Mesendoderm (in vitro differentiated cells): Measurements from ENCODE around the gene KLHL8.
"Not testable (repeated sequence)": the region's sequence is repeated elsewhere in the genome, so short reads cannot be mapped to it uniquely, and the experiment has no call there.

Experiments
- DNase-seq: peaks from one replicate; pipeline ENCODE4 v3.0.0; 2013
- H2AK5ac ChIP-seq: 2 replicates; pipeline ENCODE4 v1.6.1; 2013; ENCODE audit warnings: low read length, inconsistent platforms
- H2BK120ac ChIP-seq: 2 replicates; pipeline ENCODE4 v1.6.1; 2013; ENCODE audit warnings: low read depth, mild to moderate bottlenecking, low read length, moderate library complexity, mixed read lengths
- H2BK15ac ChIP-seq: replicated peaks from 2 replicates; pipeline ENCODE4 v1.6.1; 2013; ENCODE audit warnings: low read depth, mild to moderate bottlenecking, moderate library complexity
- H2BK5ac ChIP-seq: 2 replicates; pipeline ENCODE4 v1.6.1; 2013; ENCODE audit warnings: low read length, inconsistent platforms
- H3K18ac ChIP-seq: 2 replicates; pipeline ENCODE4 v1.6.1; 2013; ENCODE audit warnings: mild to moderate bottlenecking, low read length, mixed read lengths
- H3K23ac ChIP-seq: one replicate; pipeline ENCODE4 v1.6.1; 2013; ENCODE audit warnings: low read length
- H3K27ac ChIP-seq: 2 replicates; pipeline ENCODE4 v1.5.1; 2013; ENCODE audit warnings: low read depth, mild to moderate bottlenecking, inconsistent platforms, low read length, moderate library complexity
- H3K27me3 ChIP-seq: 2 replicates; pipeline ENCODE4 v1.6.1; 2013; ENCODE audit warnings: low read length, control low read depth, mild to moderate bottlenecking, inconsistent platforms; ENCODE audit not compliant: insufficient read depth, poor library complexity
- H3K36me3 ChIP-seq: 2 replicates; pipeline ENCODE4 v1.6.1; 2013; ENCODE audit warnings: low read length, inconsistent platforms; ENCODE audit not compliant: control insufficient read depth, insufficient read depth
- H3K4ac ChIP-seq: one replicate; pipeline ENCODE4 v1.6.1; 2013; ENCODE audit warnings: low read depth, mild to moderate bottlenecking, low read length, moderate library complexity
- H3K4me1 ChIP-seq: 2 replicates; pipeline ENCODE4 v1.6.1; 2013; ENCODE audit warnings: low read depth, low read length, inconsistent platforms; ENCODE audit not compliant: control insufficient read depth
- H3K4me2 ChIP-seq: 2 replicates; pipeline ENCODE4 v1.6.1; 2013; ENCODE audit warnings: low read length
- H3K4me3 ChIP-seq: 2 replicates; pipeline ENCODE4 v1.5.1; 2013; ENCODE audit warnings: mild to moderate bottlenecking, low read length
- H3K56ac ChIP-seq: one replicate; pipeline ENCODE4 v1.6.1; 2013; ENCODE audit warnings: low read length
- H3K79me1 ChIP-seq: 2 replicates; pipeline ENCODE4 v1.6.1; 2013; ENCODE audit warnings: low read length, inconsistent platforms
- H3K79me2 ChIP-seq: 2 replicates; pipeline ENCODE4 v1.6.1; 2013; ENCODE audit warnings: mild to moderate bottlenecking, low read length; ENCODE audit not compliant: control insufficient read depth, insufficient read depth
- H3K9ac ChIP-seq: 2 replicates; pipeline ENCODE4 v1.6.1; 2013; ENCODE audit warnings: low read length, inconsistent platforms
- H4K5ac ChIP-seq: one replicate; pipeline ENCODE4 v1.6.1; 2013; ENCODE audit warnings: low read length
- H4K8ac ChIP-seq: one replicate; pipeline ENCODE4 v1.6.1; 2013; ENCODE audit warnings: low read depth, mild to moderate bottlenecking, control low read depth, low read length, moderate library complexity
- WGBS: extraction: QIAGEN DNeasy Blood & Tissue Kit; methylation state at CpG from one replicate; pipeline ENCODE4 v1.1.7; 2013; ENCODE audit warnings: low lambda C conversion rate, missing lambda C conversion rate; ENCODE audit not compliant: insufficient coverage; ENCODE audit errors: extremely low coverage; 5-methylcytosine and 5-hydroxymethylcytosine counted together

KLHL8 gene

DNA sequence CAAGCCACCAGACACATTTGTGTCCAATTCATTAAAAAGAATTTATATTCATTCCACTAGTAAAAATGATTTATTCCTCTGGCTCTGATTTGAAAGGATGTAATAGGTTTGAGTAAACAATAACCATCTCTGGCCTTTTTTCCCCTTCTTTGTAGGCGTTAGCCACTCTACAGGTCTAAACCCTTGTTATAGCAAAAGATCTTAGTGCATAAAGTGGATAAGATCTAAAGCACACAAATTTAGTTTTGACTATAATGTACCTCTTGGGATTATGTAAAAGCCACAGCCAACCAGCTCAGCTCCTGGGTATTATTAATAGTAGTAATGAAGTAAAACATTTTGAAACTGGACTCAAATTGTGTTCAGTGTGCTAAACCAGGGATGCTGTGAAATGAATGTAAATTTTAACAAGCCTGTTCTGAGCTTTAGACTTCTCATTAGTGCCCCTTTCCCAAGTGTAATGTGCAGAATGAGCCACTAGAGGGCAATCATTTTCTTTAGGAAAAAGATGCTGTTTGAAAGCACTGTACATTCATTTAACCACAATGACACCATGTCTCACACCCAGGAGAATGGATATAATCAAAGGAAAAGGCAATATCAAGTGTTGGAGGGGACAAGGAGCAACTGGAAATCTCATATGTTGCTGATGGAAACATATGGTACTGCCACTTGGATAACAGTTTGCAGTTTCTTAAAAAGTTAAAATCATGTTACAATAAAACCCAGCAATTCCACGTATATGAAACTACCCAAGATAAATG, 69.7 kb downstream of the KLHL8 start:
- H3K79me2 ChIP-seq: no peaks in the 10 kb centered on the region
- no peak overlapping the region for H2BK5ac ChIP-seq
- H3K18ac ChIP-seq: no peak overlapping the region
- H3K23ac ChIP-seq: no peak overlapping the region
- H3K27ac ChIP-seq: no peak overlapping the region
- no peak overlapping the region for H3K4me3 ChIP-seq
- no peaks in the 10 kb centered on the region for H3K4me1 ChIP-seq
- no peak overlapping the region for H3K4me2 ChIP-seq
- no CpG with 5 or more reads among the region's 2 CpGs for WGBS
- H3K56ac ChIP-seq: no peak overlapping the region
- H2BK120ac ChIP-seq: no peak overlapping the region
- H3K27me3 ChIP-seq: no peaks in the 10 kb centered on the region
- no peak overlapping the region for H3K4ac ChIP-seq
- H3K9ac ChIP-seq: no peak overlapping the region
- no peak overlapping the region for H2BK15ac ChIP-seq
- no peaks in the 10 kb centered on the region for H3K79me1 ChIP-seq
- no peaks in the 10 kb centered on the region for H3K36me3 ChIP-seq
- DNase-seq: peak; percentile 78
- no peak overlapping the region for H2AK5ac ChIP-seq
- no peak overlapping the region for H4K8ac ChIP-seq
- no peak overlapping the region for H4K5ac ChIP-seq

DNA sequence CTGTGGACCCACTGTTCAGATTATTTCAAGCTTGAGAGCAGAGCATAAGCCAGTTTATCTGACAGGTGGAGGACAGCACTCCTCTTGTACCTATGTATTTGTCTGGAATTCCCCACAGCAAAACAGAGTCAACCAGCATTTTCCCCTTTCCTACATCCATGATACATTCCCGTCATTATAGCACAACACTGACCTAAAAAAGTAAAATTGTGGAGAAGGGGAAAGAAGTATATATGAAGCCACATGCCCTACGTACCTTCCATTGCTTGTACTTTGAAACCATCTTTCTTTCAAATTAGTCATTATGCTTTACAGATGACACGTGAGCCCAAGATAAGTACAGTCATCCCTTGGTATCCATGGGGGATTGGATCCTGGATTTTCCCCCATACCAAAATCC, 73.3 kb downstream of the KLHL8 start:
- Histone ChIP-seq H3K18ac (no peak overlapping the region), H3K23ac (no peak overlapping the region), H2BK5ac (no peak overlapping the region), H3K4me1 (no peaks in the 10 kb centered on the region), H2BK120ac (no peak overlapping the region), H4K5ac (no peak overlapping the region), H3K27me3 (no peaks in the 10 kb centered on the region), H3K56ac (no peak overlapping the region), H3K9ac (no peak overlapping the region), H3K4me2 (no peak overlapping the region), H2AK5ac (no peak overlapping the region), H3K36me3 (peaks cover 1% of the 10 kb centered on the region), H3K27ac (no peak overlapping the region), H4K8ac (no peak overlapping the region), H3K79me1 (no peaks in the 10 kb centered on the region), H2BK15ac (no peak overlapping the region), H3K4me3 (no peak overlapping the region), H3K79me2 (no peaks in the 10 kb centered on the region), H3K4ac (no peak overlapping the region)
- WGBS: no CpG with 5 or more reads among the region's 3 CpGs
- no peak for DNase-seq

DNA sequence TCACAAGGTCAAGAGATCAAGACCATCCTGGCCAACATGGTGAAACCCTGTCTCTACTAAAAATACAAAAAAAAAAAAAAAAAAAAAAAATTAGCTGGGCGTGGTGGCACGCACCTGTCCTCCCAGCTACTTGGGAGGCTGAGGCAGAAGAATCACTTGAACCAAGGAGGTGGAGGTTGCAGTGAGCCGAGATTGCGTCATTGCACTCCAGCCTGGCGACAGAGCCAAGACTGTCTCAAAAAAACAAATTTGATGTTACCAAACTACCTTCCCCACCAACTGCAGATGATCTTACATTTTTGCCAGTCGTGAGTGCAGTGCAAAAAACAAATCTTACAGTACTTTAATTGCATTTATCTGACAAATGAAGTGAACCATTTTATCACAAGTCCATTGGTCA, 74.5 kb downstream of the KLHL8 start:
- H3K79me2 ChIP-seq, H2BK5ac ChIP-seq, H2BK120ac ChIP-seq, H3K4me2 ChIP-seq, H2BK15ac ChIP-seq, H3K27me3 ChIP-seq, DNase-seq, H3K56ac ChIP-seq, H3K18ac ChIP-seq, H3K36me3 ChIP-seq, H2AK5ac ChIP-seq, H4K8ac ChIP-seq, H3K23ac ChIP-seq, H3K27ac ChIP-seq, H4K5ac ChIP-seq, H3K4me1 ChIP-seq, H3K4ac ChIP-seq, H3K9ac ChIP-seq, H3K79me1 ChIP-seq, H3K4me3 ChIP-seq: not testable (repeated sequence)
- WGBS: no CpG with 5 or more reads among the region's 6 CpGs

DNA sequence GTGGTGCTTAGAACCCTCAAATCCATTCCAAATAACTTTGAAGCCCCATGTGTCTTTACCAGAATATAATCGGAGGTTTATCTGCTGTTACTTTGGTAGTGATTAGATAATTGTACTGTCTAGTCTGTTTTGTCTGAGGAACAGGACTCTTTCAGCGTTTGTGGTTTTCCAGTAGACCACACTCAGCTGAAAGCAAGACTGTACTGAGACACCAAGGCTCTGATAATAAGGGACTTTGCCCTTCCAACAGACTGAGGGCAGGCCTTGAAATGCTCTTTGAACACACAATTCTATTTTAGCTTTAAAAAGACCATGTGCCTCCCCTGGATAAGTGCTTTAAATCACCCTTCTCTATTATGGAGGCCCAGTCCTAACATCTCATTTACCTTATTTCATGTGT, 76.1 kb downstream of the KLHL8 start:
- no peak overlapping the region for H2BK5ac ChIP-seq
- H3K56ac ChIP-seq: no peak overlapping the region
- no peak for DNase-seq
- no peaks in the 10 kb centered on the region for H3K79me1 ChIP-seq
- H3K23ac ChIP-seq: no peak overlapping the region
- H3K9ac ChIP-seq: no peak overlapping the region
- H4K8ac ChIP-seq: no peak overlapping the region
- H3K4me3 ChIP-seq: no peak overlapping the region
- H4K5ac ChIP-seq: no peak overlapping the region
- H2AK5ac ChIP-seq: no peak overlapping the region
- no peak overlapping the region for H3K18ac ChIP-seq
- WGBS: no CpG with 5 or more reads among the region's 2 CpGs
- H3K4ac ChIP-seq: no peak overlapping the region
- no peak overlapping the region for H2BK15ac ChIP-seq
- H3K4me1 ChIP-seq: no peaks in the 10 kb centered on the region
- no peak overlapping the region for H3K27ac ChIP-seq
- H3K27me3 ChIP-seq: no peaks in the 10 kb centered on the region
- no peaks in the 10 kb centered on the region for H3K79me2 ChIP-seq
- no peak overlapping the region for H2BK120ac ChIP-seq
- H3K36me3 ChIP-seq: peaks cover 1% of the 10 kb centered on the region
- H3K4me2 ChIP-seq: no peak overlapping the region

DNA sequence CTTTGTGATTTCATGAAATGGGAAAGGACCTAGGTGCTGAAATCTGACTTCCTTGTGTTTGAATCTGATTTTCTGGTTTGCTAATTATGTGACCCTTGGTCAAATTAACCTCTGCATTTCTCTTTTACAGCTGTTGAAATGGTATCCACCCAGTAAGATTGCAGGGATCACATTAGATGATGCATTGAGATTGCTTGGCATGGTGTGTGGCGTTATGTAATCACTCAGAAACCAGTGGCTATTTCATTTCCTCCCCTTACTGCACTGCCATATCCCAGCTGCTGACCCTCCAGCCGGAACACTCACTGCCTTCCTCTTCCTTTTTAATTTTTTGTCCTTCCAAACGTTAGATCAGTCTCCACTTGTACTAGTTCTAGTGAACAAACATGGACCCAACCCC, 79.0 kb downstream of the KLHL8 start:
- Histone ChIP-seq H3K36me3 (peaks cover 4% of the 10 kb centered on the region), H3K9ac (no peak overlapping the region), H3K4me1 (no peaks in the 10 kb centered on the region), H2BK5ac (no peak overlapping the region), H3K4me3 (no peak overlapping the region), H3K27ac (no peak overlapping the region), H3K23ac (no peak overlapping the region), H3K79me1 (no peaks in the 10 kb centered on the region), H2BK120ac (no peak overlapping the region), H4K5ac (no peak overlapping the region), H3K18ac (no peak overlapping the region), H2AK5ac (no peak overlapping the region), H3K79me2 (no peaks in the 10 kb centered on the region), H3K56ac (no peak overlapping the region), H2BK15ac (no peak overlapping the region), H3K4me2 (no peak overlapping the region), H3K4ac (no peak overlapping the region), H3K27me3 (no peaks in the 10 kb centered on the region), H4K8ac (no peak overlapping the region)
- WGBS: no CpG with 5 or more reads among the region's 3 CpGs
- DNase-seq: no peak

DNA sequence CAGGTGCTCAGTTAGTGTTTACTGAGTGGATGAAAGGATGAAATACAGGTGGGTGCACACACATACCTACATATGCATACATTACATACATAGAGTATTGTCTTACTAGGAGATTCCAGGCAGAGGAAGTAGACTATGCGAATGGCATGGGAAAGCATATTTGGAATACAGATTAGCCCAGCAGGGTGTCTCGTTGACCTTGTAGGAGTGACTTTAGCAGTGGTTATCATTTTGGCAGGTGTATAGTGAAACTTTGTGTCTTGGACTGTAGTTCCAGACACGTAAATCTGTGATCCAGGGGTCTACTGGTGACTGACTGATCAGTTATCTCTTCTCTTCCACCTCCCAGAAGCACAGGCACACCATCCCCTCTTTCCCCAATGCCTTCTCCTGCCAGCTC, 86.3 kb downstream of the KLHL8 start:
- Histone ChIP-seq H2AK5ac (no peak overlapping the region), H2BK5ac (no peak overlapping the region), H3K18ac (no peak overlapping the region), H3K4ac (no peak overlapping the region), H3K4me2 (no peak overlapping the region), H3K27ac (no peak overlapping the region), H2BK15ac (no peak overlapping the region), H3K9ac (no peak overlapping the region), H3K56ac (no peak overlapping the region), H3K4me3 (no peak overlapping the region), H3K79me1 (no peaks in the 10 kb centered on the region), H3K4me1 (no peaks in the 10 kb centered on the region), H3K36me3 (peaks cover 17% of the 10 kb centered on the region), H3K23ac (no peak overlapping the region), H3K27me3 (no peaks in the 10 kb centered on the region), H2BK120ac (no peak overlapping the region), H4K8ac (no peak overlapping the region), H4K5ac (no peak overlapping the region), H3K79me2 (no peaks in the 10 kb centered on the region)
- WGBS: no CpG with 5 or more reads among the region's 3 CpGs
- DNase-seq: no peak
